Peyer's patch (tissue), 4 donors: Measurements from ENCODE around the gene GDI2. TPM values are rescaled to one million over a fixed set of nuclear protein-coding genes. Genes with fewer than 3 reads are reported as not detected.

Source experiments
- DNase-seq, 3 donors: peaks; one replicate each; pipeline ENCODE4 v3.0.0-alpha.2; 2017 to 2019
- H3K27ac ChIP-seq, 4 donors: fragments of 200-600 bp; sonication (generic); one replicate each; pipeline ENCODE4 v1.5.1; 2016 to 2019
- H3K27me3 ChIP-seq, 2 donors: fragments of 200-600 bp; sonication (generic); one replicate each; pipeline ENCODE4 v1.5.1; 2019
- H3K36me3 ChIP-seq, 3 donors: fragments of 200-600 bp; sonication (generic); one replicate each; pipeline ENCODE4 v1.5.1; 2016 to 2019
- H3K4me1 ChIP-seq, 4 donors: fragments of 200-600 bp; sonication (generic); one replicate each; pipeline ENCODE4 v1.5.1; 2016 to 2019
- H3K4me3 ChIP-seq, 4 donors: fragments of 200-600 bp; sonication (generic); 1 replicate in 3 of 4; 2 replicates in 1 of 4; pipeline ENCODE4 v1.5.1; 2016 to 2019; ENCODE audit warnings: mild to moderate bottlenecking in 1 of 4
- H3K9me3 ChIP-seq, 4 donors: fragments of 200-600 bp; sonication (generic); one replicate each; pipeline ENCODE4 v1.5.1; 2016 to 2019; ENCODE audit warnings: mild to moderate bottlenecking in 1 of 4
- POLR2A ChIP-seq, 2 donors: fragments of 450-650 bp; IDR thresholded peaks; one replicate each; pipeline ENCODE4 v1.5.1; 2017; ENCODE audit warnings: antibody characterized with exemption in 2 of 2, mild to moderate bottlenecking in 2 of 2, moderate library complexity in 2 of 2
- total RNA-seq, 4 donors: library from RNA; depleted of rRNA; stranded (reverse); fragments of >200 nt; gene quantifications; one replicate each; pipeline ENCODE4 v1.1.0, GENCODE V29; 2016
- TF ChIP-seq, protein P1 (sequence below), 6 experiments: fragments of 450-650 bp in 4 of 6; fragments of 200-600 bp in 2 of 6; sonication (generic) in 1 of 6; IDR thresholded peaks; one replicate each; pipeline ENCODE4 v1.5.1; 2017 to 2019; ENCODE audit warnings: antibody characterized with exemption in 6 of 6, mild to moderate bottlenecking in 3 of 6, moderate library complexity in 1 of 6

The GDI2 gene
- total RNA-seq, 4 donors from 2014 or later = 182 to 326 (median 260) TPM

DNA sequence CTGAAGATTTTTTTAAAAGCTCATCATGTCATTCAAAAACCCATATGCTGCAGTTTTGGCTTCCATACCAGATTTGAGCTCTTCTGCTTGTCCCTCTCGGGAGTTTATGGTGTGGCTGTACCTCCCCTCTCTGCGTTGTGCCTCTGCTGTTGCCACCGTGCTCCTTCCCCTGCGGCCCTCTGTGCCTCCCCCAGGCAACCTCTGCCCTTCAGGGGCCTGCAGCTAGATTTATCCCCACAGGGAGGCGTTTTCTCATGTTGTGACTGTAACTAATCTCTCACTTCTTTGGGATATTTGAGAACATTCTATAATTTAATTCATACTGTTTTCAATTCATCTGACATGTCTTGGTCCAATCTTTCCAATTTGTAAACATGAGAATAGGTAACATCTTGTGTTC lies 75.9 kb downstream of the GDI2 start:
- Histone ChIP-seq H3K27ac (no peak overlapping the region), H3K4me1 (no peaks in the 10 kb centered on the region), H3K36me3 (peaks cover 0 to 38% (median under 1%) of the 10 kb centered on the region in 3 donors), H3K4me3 (no peak overlapping the region), H3K27me3 (no peaks in the 10 kb centered on the region), H3K9me3 (no peaks in the 10 kb centered on the region)
- DNase-seq = no peak
- TF ChIP-seq, protein P1, sequence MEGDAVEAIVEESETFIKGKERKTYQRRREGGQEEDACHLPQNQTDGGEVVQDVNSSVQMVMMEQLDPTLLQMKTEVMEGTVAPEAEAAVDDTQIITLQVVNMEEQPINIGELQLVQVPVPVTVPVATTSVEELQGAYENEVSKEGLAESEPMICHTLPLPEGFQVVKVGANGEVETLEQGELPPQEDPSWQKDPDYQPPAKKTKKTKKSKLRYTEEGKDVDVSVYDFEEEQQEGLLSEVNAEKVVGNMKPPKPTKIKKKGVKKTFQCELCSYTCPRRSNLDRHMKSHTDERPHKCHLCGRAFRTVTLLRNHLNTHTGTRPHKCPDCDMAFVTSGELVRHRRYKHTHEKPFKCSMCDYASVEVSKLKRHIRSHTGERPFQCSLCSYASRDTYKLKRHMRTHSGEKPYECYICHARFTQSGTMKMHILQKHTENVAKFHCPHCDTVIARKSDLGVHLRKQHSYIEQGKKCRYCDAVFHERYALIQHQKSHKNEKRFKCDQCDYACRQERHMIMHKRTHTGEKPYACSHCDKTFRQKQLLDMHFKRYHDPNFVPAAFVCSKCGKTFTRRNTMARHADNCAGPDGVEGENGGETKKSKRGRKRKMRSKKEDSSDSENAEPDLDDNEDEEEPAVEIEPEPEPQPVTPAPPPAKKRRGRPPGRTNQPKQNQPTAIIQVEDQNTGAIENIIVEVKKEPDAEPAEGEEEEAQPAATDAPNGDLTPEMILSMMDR (IDR thresholded peaks at IDR 0.05) = no peak
- no peak for TF ChIP-seq POLR2A (IDR thresholded peaks at IDR 0.05)

DNA sequence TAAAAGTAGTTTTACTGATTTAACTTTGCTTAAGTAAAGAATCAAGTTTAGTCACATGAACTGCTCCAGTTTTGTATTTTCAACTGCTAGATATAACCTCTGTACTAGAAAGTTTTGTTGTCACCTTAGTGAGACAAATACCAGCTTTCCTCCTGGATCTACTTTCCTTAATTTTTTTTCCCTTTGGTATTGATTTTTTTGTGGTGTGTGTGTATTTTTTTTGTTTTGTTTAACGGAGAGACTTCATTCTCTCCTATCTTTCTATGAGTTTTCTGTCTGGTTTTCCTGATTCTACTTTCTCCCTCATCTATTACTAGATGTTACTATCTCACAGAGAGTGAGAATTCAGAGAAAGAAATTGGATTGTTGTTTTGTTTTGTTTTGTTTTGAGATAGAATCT lies 76.6 kb downstream of the GDI2 start:
- Histone ChIP-seq H3K36me3 (peaks cover 0 to 39% (median 0%) of the 10 kb centered on the region in 3 donors), H3K27me3 (no peaks in the 10 kb centered on the region)
- TF ChIP-seq, protein P1 (IDR thresholded peaks at IDR 0.05) = no peak
- no peak for TF ChIP-seq POLR2A (IDR thresholded peaks at IDR 0.05)

DNA sequence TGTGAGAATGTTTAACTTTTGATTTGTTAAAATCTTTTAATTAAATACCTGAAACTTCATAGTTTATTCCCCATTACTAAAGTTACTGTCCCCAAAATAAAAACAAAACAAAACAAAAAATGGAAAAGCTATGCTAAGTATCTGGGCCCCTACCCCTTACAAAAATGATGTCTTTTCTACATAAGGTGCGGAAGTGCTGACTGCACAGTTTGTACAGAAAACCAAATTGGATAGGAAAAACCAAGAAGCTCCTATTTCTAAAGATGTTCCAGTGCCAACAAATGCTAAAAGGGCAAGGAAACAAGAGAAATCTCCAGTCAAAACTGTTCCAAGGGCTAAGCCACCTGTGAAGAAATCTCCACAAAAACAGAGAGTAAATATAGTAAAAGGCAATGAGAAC lies 78.1 kb downstream of the GDI2 start:
- no peak overlapping the region for H3K4me3 ChIP-seq
- TF ChIP-seq, protein P1 (IDR thresholded peaks at IDR 0.05) = no peak
- TF ChIP-seq POLR2A (IDR thresholded peaks at IDR 0.05) = no peak
- H3K27me3 ChIP-seq = no peaks in the 10 kb centered on the region
- no peaks in the 10 kb centered on the region for H3K4me1 ChIP-seq
- no peak for DNase-seq
- no peaks in the 10 kb centered on the region for H3K9me3 ChIP-seq
- peaks cover 0 to 39% (median 0%) of the 10 kb centered on the region in 3 donors for H3K36me3 ChIP-seq
- no peak overlapping the region for H3K27ac ChIP-seq

More for the DNA sequence above, 76.6 kb downstream of the GDI2 start:
- Histone ChIP-seq H3K4me1 (no peaks in the 10 kb centered on the region), H3K27ac (no peak overlapping the region), H3K4me3 (no peak overlapping the region), H3K9me3 (no peaks in the 10 kb centered on the region)
- DNase-seq = no peak

DNA sequence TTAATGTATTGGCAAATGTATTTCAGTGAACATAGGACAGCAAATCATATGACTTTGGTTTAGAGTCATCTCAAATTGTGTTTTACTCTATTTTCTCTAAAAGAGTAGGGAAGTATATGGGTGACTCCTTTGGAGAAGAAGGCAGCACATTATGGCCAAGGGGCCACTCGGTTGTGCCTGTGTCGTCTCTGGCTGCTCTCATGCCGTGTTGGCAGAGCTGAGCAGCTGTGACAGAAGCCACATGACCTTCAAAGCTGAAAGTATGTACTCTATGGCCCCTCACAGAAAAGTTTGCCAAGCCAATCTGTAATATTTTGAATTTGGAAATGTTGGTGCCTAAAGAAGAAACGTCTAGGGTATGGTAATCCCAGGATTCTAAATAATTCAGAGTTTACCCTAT lies 81.1 kb downstream of the GDI2 start:
- H3K4me3 ChIP-seq = no peak overlapping the region
- H3K4me1 ChIP-seq = no peaks in the 10 kb centered on the region
- no peaks in the 10 kb centered on the region for H3K9me3 ChIP-seq
- no peak for TF ChIP-seq POLR2A (IDR thresholded peaks at IDR 0.05)
- TF ChIP-seq, protein P1 (IDR thresholded peaks at IDR 0.05) = no peak
- no peak for DNase-seq
- peaks cover 0 to 51% (median 0%) of the 10 kb centered on the region in 3 donors for H3K36me3 ChIP-seq
- H3K27ac ChIP-seq = no peak overlapping the region
- no peaks in the 10 kb centered on the region for H3K27me3 ChIP-seq

DNA sequence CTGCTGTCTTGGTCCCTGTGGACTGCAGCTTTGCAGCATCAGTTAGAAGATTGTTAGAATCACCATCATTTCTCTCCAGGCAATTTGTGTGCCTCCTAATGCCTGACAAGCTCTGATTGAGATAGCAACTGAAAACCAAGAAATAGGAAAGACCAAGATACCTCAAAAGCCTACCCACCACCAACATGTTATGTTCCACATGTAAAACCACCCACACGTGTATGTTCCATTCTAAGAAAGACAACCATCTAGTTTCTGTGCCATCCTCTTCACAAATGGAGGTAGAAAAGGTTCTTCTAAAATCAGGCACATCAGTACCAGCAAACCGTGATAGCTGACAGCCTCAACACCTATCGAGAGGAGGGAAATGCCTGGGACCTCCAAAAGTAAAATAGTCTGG lies 81.7 kb downstream of the GDI2 start:
- Histone ChIP-seq H3K27ac (no peak overlapping the region), H3K4me1 (no peaks in the 10 kb centered on the region), H3K9me3 (no peaks in the 10 kb centered on the region), H3K4me3 (no peak overlapping the region), H3K27me3 (no peaks in the 10 kb centered on the region), H3K36me3 (peaks cover 0 to 56% (median 0%) of the 10 kb centered on the region in 3 donors)
- no peak for DNase-seq
- no peak for TF ChIP-seq POLR2A (IDR thresholded peaks at IDR 0.05)
- TF ChIP-seq, protein P1 (IDR thresholded peaks at IDR 0.05) = no peak

DNA sequence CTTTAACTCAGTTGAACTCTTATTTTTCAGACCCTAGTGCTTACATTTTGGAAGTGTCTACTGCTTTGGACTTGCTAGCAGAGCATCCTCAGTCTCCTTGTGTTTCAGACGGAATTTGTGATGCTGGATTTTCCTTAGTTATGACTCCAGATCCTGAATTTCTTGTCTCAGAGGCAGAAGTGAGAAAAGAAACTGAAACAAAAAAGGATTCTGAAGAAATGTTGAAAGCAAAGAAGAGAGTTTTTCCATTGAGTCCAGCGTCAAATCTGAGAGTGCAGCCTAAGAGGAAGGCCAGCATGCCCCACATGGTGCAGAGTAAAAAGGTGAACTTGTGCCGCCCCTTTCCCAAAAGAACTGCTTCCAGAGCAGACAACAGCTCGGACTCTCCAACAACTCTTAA lies 82.5 kb downstream of the GDI2 start:
- H3K36me3 ChIP-seq = peaks cover 0 to 52% (median 0%) of the 10 kb centered on the region in 3 donors

More for the DNA sequence above, 82.5 kb downstream of the GDI2 start:
- DNase-seq = no peak
- Histone ChIP-seq H3K4me1 (no peaks in the 10 kb centered on the region), H3K4me3 (no peak overlapping the region), H3K27me3 (no peaks in the 10 kb centered on the region), H3K9me3 (no peaks in the 10 kb centered on the region), H3K27ac (no peak overlapping the region)
- no peak for TF ChIP-seq POLR2A (IDR thresholded peaks at IDR 0.05)
- TF ChIP-seq, protein P1 (IDR thresholded peaks at IDR 0.05) = no peak
